GM12874 (cell line): ENCODE results near the gene ODAD3.

Experiments used
- TF ChIP-seq, protein P1 (sequence below): IDR thresholded peaks from 2 replicates; pipeline ENCODE4 v1.5.1; 2011; ENCODE audit warnings: low read depth, mild to moderate bottlenecking, control low read depth, low read length, moderate library complexity; ENCODE audit not compliant: insufficient read depth

Gene ODAD3

DNA sequence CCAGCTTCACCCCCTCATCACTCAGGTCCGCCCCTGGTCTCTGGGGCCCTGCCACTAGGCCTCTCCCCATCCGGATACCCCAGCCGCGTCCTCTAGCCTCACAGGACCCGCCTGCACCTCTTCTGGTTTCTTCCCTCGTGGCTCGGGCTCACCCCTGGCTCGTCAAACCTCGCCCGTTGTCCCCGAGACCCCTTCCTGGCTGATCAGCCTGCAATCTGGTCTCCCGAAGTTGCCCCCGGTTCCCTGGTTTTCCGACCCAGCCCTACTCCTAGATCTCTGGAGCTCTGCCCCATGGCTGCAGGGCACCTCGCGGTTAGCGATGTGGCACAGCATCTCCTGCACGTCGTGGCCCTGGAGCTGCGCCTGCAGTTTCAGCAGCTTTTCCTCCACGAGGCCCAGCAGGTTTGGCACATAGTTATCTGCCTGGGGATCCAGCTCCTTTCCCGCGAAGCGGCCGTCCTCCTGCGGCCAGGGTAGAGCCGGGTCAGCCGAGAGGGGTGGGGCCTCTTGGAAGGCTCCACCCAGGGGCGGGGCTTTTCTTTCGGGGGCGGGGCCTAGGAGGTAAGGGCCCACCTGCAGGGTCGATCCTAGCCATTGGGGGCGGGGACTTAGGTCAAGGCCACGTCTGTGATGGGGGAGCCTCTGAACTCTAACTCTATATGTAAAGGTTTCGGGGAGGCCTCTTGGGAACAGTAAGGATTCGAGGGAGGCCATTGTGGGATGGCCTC is 13.4 kb downstream of the ODAD3 start:
- TF ChIP-seq, protein P1, sequence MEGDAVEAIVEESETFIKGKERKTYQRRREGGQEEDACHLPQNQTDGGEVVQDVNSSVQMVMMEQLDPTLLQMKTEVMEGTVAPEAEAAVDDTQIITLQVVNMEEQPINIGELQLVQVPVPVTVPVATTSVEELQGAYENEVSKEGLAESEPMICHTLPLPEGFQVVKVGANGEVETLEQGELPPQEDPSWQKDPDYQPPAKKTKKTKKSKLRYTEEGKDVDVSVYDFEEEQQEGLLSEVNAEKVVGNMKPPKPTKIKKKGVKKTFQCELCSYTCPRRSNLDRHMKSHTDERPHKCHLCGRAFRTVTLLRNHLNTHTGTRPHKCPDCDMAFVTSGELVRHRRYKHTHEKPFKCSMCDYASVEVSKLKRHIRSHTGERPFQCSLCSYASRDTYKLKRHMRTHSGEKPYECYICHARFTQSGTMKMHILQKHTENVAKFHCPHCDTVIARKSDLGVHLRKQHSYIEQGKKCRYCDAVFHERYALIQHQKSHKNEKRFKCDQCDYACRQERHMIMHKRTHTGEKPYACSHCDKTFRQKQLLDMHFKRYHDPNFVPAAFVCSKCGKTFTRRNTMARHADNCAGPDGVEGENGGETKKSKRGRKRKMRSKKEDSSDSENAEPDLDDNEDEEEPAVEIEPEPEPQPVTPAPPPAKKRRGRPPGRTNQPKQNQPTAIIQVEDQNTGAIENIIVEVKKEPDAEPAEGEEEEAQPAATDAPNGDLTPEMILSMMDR = no peak

DNA sequence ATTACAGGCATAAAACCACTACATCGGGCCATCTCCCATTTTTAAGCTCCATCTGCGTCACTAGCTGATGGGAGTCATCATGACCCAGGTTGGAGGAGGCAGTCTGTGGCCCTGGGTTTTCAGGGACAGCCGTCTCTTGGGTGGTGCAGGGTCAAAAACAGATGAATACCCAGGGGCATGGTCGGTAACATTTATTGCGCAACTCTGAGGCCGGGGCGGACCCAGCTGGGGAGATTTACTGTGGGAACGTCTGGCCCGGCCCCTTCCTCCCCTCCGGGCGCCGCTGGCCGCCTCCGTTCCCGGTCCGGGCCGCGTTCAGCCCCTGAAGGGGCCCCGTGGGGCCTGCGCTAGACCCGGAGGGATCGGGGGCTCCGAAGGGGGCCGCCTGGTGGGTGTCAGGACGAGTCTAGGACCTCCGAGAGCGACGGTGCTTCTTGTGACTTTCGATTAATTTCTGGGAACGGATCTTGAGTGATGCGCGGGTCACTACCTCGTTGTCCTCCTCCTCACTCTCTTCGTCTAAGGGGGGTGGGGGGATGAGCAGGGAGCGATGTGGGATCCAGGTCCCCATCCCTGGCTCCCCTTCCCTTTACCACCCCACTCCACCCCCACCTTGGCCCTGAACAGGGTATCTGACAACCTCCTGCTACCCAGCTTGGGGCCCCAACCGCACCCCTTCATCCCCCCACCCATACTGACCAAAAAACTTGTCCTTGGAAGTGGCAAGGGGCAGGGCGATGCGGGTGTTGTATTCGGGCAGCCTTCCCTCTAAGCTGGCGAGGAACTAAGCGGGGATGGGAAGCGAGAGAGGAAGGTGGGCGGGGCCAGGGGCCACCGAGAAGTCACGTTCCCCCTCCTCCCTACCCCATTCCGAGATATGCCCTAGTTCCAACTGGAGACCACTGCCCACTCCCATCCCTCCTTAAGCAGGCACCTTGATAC is 14.2 kb downstream of the ODAD3 start:
- TF ChIP-seq, protein P1 = no peak

DNA sequence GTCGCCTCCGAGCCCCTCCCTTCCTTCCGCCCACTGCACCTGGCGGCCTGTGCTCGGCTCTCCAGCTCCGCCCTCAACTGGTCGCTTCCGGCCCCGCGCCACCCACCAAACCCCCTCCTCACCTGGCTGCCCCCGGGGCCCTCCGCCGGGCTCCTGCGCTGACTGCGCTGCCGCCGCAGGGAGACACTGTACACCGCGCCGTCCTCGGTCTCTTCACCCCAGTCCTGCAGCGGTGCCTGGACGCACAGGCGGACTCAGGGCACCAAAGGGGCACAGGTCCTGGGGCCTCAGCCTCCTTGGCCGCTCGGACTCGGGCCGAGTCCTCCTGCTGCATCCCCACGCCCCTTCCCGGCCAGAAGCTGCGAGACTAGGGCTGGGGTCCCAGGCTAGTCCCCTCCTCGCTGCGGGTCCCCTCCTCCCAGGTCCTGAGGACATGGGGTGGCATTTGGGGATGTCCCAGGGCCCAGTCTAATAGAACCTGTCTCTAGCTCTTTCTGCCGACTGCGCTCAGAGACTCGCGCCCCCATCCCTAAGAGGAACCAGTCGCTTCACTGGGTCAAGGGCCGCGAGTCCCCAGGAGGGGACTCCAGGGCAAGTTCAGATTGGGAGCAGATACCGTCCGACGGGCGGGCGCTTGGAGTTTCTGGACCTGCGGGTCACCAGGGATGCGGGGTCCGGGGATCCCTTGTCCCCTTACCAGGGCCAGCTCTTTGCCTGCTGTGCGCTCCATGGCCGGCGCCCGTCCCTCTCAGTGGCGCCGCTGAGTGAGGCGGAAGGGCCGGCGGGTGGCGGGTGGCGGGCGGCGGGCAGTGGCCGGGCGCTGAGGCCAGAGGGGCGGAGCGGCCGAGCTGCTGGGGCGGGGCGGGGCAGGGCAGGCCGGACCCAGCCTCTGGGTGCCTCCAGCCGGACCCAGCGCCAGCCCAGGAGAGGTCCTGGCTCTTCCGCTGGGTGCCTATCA is 16.1 kb downstream of the ODAD3 start, which contains the start of gene RGL3:
TSS of gene RGL3 (minus strand) at position 766 of the 958 bp plus-strand sequence. CDS start at position 730, 36 bp downstream.
- TF ChIP-seq, protein P1 = no peak

DNA sequence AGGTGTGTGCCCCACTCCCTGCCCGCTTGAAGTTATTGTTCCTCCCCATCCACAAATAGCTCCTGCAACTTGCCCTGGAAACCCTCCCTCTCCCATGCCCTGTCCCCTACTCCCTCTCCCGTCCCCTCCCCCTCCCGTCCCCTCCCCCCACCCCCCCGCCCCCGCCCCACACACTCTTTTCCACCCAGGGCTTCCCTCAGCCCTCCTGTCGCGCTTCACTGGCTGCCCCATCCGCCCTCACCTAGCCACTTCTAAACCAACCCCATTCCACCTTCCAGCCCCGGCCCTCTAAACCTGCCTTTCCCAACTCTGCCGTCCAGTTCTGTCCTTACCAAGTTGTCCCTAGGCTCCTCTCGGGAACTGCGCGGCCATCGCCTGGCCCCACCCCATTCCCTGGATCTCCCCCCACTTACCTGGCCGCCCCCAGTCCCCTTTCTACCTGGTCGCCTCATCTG is 16.8 kb downstream of the ODAD3 start:
- TF ChIP-seq, protein P1 = no peak

DNA sequence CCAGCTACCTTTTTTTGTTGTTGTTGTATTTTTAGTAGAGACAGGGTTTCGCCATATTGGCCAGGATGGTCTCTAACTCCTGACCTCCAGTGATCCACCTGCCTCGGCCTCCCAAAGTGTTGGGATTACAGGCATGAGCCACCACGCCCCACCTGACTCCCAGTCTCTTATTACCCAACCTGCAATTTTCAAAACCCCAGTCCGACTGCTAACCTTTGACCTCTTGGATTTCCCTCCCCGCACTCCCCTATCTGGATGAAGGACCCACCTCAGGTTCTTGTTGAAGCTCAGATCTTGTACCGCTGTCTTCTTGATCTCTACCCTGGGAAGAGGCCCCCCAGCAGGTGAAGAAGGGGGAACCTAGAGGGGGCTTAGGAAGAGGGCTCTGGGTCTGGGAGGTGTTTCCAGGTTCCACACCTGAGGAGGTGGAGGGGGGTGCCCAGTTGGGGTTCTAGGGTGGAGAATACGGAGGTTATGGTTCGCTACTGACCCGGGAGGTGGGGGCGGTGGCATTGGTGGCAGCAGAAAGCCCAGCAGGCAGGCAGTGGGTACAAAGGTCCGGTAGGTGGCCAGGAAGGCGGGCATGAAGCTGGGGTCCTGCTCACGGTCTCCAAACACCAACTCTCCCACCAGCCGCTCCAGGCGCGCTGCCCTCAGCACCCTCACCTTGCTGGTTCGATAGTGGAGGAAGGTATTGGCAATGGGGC is 18.4 kb downstream of the ODAD3 start:
- TF ChIP-seq, protein P1 = no peak

DNA sequence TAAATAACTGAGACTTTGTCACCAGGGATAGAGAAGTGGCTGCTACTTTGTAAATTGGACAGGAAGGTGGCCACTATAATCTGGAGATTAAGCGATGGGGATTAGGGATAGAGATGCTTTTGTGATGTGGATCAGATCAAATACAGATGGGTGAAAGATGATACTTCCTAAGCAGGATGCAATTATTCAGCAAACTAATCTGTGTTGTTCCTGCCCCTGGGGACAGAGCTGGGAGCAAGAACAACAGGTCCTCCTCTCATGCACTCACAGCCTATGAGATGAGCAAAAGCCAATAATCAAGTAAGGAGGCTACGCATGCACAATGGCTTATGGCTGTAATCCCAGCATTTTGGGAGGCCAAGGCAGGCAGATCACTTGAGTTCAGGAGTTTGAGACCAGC is 20.4 kb downstream of the ODAD3 start:
- TF ChIP-seq, protein P1 = no peak
